GM21367 (cell line): ENCODE results near the gene VANGL2.
A peak's percentile ranks its signal among the peaks of the same experiment; 100 is the strongest.

ENCODE experiments used
- ATAC-seq: cut with Tn5 transposase; IDR thresholded peaks from one replicate; pipeline ENCODE4 v1.9.1; 2021; ENCODE audit not compliant: unreplicated experiment

Gene VANGL2

GRCh38 chr1:160427625-160428024 lies 27.3 kb downstream of the VANGL2 start:
- ATAC-seq: no peak

GRCh38 chr1:160428053-160428452 lies 27.7 kb downstream of the VANGL2 start:
- no peak for ATAC-seq

- ATAC-seq: no peak
Observed at GRCh38 chr1:160428655-160429054, 28.3 kb downstream of the VANGL2 start.

- no peak for ATAC-seq
Observed at GRCh38 chr1:160429125-160429561, 28.8 kb downstream of the VANGL2 start.

- peak; percentile 34 for ATAC-seq
Observed at GRCh38 chr1:160429702-160430535, 29.6 kb downstream of the VANGL2 start.

GRCh38 chr1:160431006-160431405 lies 30.6 kb downstream of the VANGL2 start:
- ATAC-seq: no peak

GRCh38 chr1:160431571-160431970 lies 31.2 kb downstream of the VANGL2 start:
- ATAC-seq: no peak

GRCh38 chr1:160432371-160432786 lies 32.0 kb downstream of the VANGL2 start:
- peak; percentile 49 for ATAC-seq

GRCh38 chr1:160436966-160437365 lies 36.6 kb downstream of the VANGL2 start:
- no peak for ATAC-seq

- ATAC-seq: peak; percentile 64
Observed at GRCh38 chr1:160437432-160438316, 37.3 kb downstream of the VANGL2 start.

- no peak for ATAC-seq
Observed at GRCh38 chr1:160438317-160438918, 38.1 kb downstream of the VANGL2 start.

GRCh38 chr1:160438935-160439334 lies 38.6 kb downstream of the VANGL2 start:
- ATAC-seq: no peak

GRCh38 chr1:160439718-160440117 lies 39.4 kb downstream of the VANGL2 start:
- ATAC-seq: no peak

- ATAC-seq: no peak
Observed at GRCh38 chr1:160446945-160447600, 46.7 kb downstream of the VANGL2 start.

- ATAC-seq: no peak
Observed at GRCh38 chr1:160449494-160449893, 49.1 kb downstream of the VANGL2 start.

- ATAC-seq: no peak
Observed at GRCh38 chr1:160451119-160451858, 50.9 kb downstream of the VANGL2 start.

GRCh38 chr1:160451859-160452232 lies 51.5 kb downstream of the VANGL2 start:
- no peak for ATAC-seq

- ATAC-seq: no peak
Observed at GRCh38 chr1:160453443-160453842, 53.1 kb downstream of the VANGL2 start.

- no peak for ATAC-seq
Observed at GRCh38 chr1:160454371-160455152, 54.2 kb downstream of the VANGL2 start.

- ATAC-seq: no peak
Observed at GRCh38 chr1:160455153-160455517, 54.8 kb downstream of the VANGL2 start.
